Mucosa of descending colon (tissue), 3 donors: ENCODE data around the gene PCDHGA12. TPM values are rescaled to one million over a fixed set of nuclear protein-coding genes. Genes with fewer than 3 reads are reported as not detected.

Source experiments
- ATAC-seq: fragments of 200-7000 bp; cut with Tn5 transposase; one replicate; pipeline ENCODE4 v1.9.1; 2020; ENCODE audit warnings: mild to moderate bottlenecking, moderate library complexity
- DNase-seq, 3 donors: peaks; one replicate each; pipeline ENCODE4 v3.0.0-alpha.2; 2020
- H3K36me3 ChIP-seq: fragments of 200-600 bp; one replicate; pipeline ENCODE4 v1.8.0; 2021; ENCODE audit warnings: low read depth, mild to moderate bottlenecking
- H3K4me1 ChIP-seq: fragments of 200-600 bp; one replicate; pipeline ENCODE4 v1.8.0; 2021; ENCODE audit warnings: low read depth, mild to moderate bottlenecking
- H3K4me3 ChIP-seq: fragments of 200-600 bp; one replicate; pipeline ENCODE4 v1.8.0; 2021; ENCODE audit warnings: mild to moderate bottlenecking
- H3K9me3 ChIP-seq: fragments of 200-600 bp; one replicate; pipeline ENCODE4 v1.8.0; 2021; ENCODE audit warnings: mild to moderate bottlenecking
- intact Hi-C, 2 donors: fragments of 100-400 bp; cut with DNase I in 1 of 2; cut with micrococcal nuclease in 1 of 2; formaldehyde crosslinking; loops; one replicate each; pipeline versions ENCODE4 v1.11.0 to v1.11.1; 2022; cut with DNase I, micrococcal nuclease
- total RNA-seq, 3 donors: library from RNA; stranded (reverse); fragmentation: NEBNext Ultra II Directional in 2 of 3; extraction: Animal tissue kit (Norgen Biotek cat#: 25700) in 2 of 3; gene quantifications; one replicate each; pipeline versions ENCODE4 v1.2.1 to v1.2.4, GENCODE V29; 2021 to 2023
- TF ChIP-seq, protein P1 (sequence below): fragments of 200-600 bp; IDR thresholded peaks from one replicate; pipeline ENCODE4 v1.8.0; 2022; ENCODE audit warnings: antibody characterized with exemption, mild to moderate bottlenecking
- donor health status: DM: no; HTN: no; CAD: no; lungs with moderate emphysema.
- donor health status: DM: no; HTN: no; CAD: no.
- donor health status: DM: no; HTN: yes; CAD: no.

The PCDHGA12 gene
- total RNA-seq, 3 donors from 2014 or later, result 2.6 to 5.5 (median 3.0) TPM

DNA sequence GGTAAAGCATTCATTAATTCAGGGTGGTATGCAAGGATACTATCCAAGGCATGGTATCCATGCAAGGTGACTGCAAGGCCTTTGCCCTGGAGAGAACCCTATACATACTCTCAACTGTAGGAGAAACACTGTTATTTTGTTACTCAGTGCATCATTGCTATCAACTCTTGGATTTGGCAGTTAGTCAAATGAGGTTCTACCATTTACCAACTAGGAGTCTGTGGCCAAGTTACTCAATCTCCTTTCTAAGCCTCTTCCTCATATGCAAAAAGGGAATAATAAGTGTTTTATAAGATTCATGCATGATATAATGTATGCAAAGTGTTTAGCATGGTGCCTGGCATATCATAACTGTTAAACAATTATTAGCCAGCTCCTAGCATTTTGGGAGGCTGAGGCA lies 49.5 kb downstream of the PCDHGA12 start:
- Histone ChIP-seq H3K4me3 (no peak overlapping the region), H3K9me3 (no peaks in the 10 kb centered on the region), H3K4me1 (peaks cover 12% of the 10 kb centered on the region), H3K36me3 (no peaks in the 10 kb centered on the region)
- intact Hi-C loops, result no loop called here
- ATAC-seq (no peak), DNase-seq (no peak)
- TF ChIP-seq, protein P1, sequence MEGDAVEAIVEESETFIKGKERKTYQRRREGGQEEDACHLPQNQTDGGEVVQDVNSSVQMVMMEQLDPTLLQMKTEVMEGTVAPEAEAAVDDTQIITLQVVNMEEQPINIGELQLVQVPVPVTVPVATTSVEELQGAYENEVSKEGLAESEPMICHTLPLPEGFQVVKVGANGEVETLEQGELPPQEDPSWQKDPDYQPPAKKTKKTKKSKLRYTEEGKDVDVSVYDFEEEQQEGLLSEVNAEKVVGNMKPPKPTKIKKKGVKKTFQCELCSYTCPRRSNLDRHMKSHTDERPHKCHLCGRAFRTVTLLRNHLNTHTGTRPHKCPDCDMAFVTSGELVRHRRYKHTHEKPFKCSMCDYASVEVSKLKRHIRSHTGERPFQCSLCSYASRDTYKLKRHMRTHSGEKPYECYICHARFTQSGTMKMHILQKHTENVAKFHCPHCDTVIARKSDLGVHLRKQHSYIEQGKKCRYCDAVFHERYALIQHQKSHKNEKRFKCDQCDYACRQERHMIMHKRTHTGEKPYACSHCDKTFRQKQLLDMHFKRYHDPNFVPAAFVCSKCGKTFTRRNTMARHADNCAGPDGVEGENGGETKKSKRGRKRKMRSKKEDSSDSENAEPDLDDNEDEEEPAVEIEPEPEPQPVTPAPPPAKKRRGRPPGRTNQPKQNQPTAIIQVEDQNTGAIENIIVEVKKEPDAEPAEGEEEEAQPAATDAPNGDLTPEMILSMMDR, result no peak

Other genes starting within 250 kb of the PCDHGA12 start
- 1 to 10 TPM in 1 of 3 donors, under 1 TPM in 2; 0.49 to 3.4 (median 0.89) TPM for gene PCDHB16, start 248.1 kb upstream of the PCDHGA12 start, total RNA-seq
- 1 to 10 TPM in 1 of 3 donors, under 1 TPM in 2; 0.26 to 2.4 (median 0.70) TPM for gene PCDHB9, start 243.3 kb upstream of the PCDHGA12 start, total RNA-seq
- gene PCDHB10, start 238.2 kb upstream of the PCDHGA12 start, total RNA-seq, result 1 to 10 TPM in 1 of 3 donors, under 1 TPM in 2; 0.35 to 4.9 (median 0.60) TPM
- 1 to 10 TPM in 2 of 3 donors, under 1 TPM in 1; 0.55 to 5.8 (median 1.3) TPM for gene PCDHB11, start 230.9 kb upstream of the PCDHGA12 start, total RNA-seq
- 1 to 10 TPM in 1 of 3 donors, under 1 TPM in 2; 0.52 to 3.9 (median 0.67) TPM for gene PCDHB12, start 221.8 kb upstream of the PCDHGA12 start, total RNA-seq
- 1 to 10 TPM; 1.2 to 4.3 (median 1.9) TPM for gene PCDHB13, start 216.6 kb upstream of the PCDHGA12 start, total RNA-seq
- 1 to 10 TPM in 2 of 3 donors, under 1 TPM in 1; 0.98 to 6.1 (median 2.0) TPM for gene PCDHB14, start 207.2 kb upstream of the PCDHGA12 start, total RNA-seq
- gene PCDHB15, start 185.1 kb upstream of the PCDHGA12 start, total RNA-seq, result 1 to 10 TPM in 2 of 3 donors, under 1 TPM in 1; 0.69 to 4.3 (median 1.2) TPM
- 1 to 10 TPM; 1.2 to 1.7 (median 1.5) TPM for gene SLC25A2, start 126.5 kb upstream of the PCDHGA12 start, total RNA-seq
- gene TAF7, start 109.7 kb upstream of the PCDHGA12 start, total RNA-seq, result 10 to 100 TPM; 52.6 to 70.4 (median 56.9) TPM
- gene PCDHGA1, start 100.0 kb upstream of the PCDHGA12 start, total RNA-seq, result 1 to 10 TPM in 1 of 3 donors, under 1 TPM in 2; 0.35 to 1.6 (median 0.43) TPM
- gene PCDHGA2, start 91.7 kb upstream of the PCDHGA12 start, total RNA-seq, result 1 to 10 TPM in 1 of 3 donors, under 1 TPM in 2; 0.41 to 3.8 (median 0.51) TPM
- 1 to 10 TPM in 1 of 3 donors, under 1 TPM in 2; 0.24 to 2.2 (median 0.43) TPM for gene PCDHGA3, start 86.7 kb upstream of the PCDHGA12 start, total RNA-seq
- gene PCDHGB1, start 80.4 kb upstream of the PCDHGA12 start, total RNA-seq, result 1 to 10 TPM; 1.0 to 4.1 (median 1.2) TPM
- gene PCDHGA4, start 75.5 kb upstream of the PCDHGA12 start, total RNA-seq, result 1 to 10 TPM in 2 of 3 donors, under 1 TPM in 1; 0.90 to 4.6 (median 1.2) TPM
- 1 to 10 TPM; 1.5 to 5.7 (median 2.8) TPM for gene PCDHGB2, start 70.5 kb upstream of the PCDHGA12 start, total RNA-seq
- 1 to 10 TPM; 1.2 to 4.2 (median 1.2) TPM for gene PCDHGA5, start 66.3 kb upstream of the PCDHGA12 start, total RNA-seq
- 1 to 10 TPM; 2.0 to 6.3 (median 2.0) TPM for gene PCDHGB3, start 60.3 kb upstream of the PCDHGA12 start, total RNA-seq
- gene PCDHGA6, start 56.6 kb upstream of the PCDHGA12 start, total RNA-seq, result 1 to 10 TPM; 1.6 to 6.7 (median 1.9) TPM
- 1 to 10 TPM; 1.0 to 5.6 (median 1.7) TPM for gene PCDHGA7, start 47.8 kb upstream of the PCDHGA12 start, total RNA-seq
- 1 to 10 TPM in 2 of 3 donors, under 1 TPM in 1; 0.65 to 5.3 (median 1.2) TPM for gene PCDHGB4, start 42.8 kb upstream of the PCDHGA12 start, total RNA-seq
- 1 to 10 TPM in 1 of 3 donors, under 1 TPM in 2; 0.78 to 3.8 (median 0.87) TPM for gene PCDHGA8, start 37.9 kb upstream of the PCDHGA12 start, total RNA-seq
- gene PCDHGB5, start 32.6 kb upstream of the PCDHGA12 start, total RNA-seq, result 1 to 10 TPM; 3.1 to 9.8 (median 5.6) TPM
- 1 to 10 TPM; 2.6 to 6.7 (median 3.2) TPM for gene PCDHGA9, start 27.7 kb upstream of the PCDHGA12 start, total RNA-seq
- 1 to 10 TPM; 2.3 to 8.5 (median 2.8) TPM for gene PCDHGB6, start 22.5 kb upstream of the PCDHGA12 start, total RNA-seq
- 1 to 10 TPM; 3.5 to 6.1 (median 4.7) TPM for gene PCDHGA10, start 17.5 kb upstream of the PCDHGA12 start, total RNA-seq
- gene PCDHGB7, start 12.8 kb upstream of the PCDHGA12 start, total RNA-seq, result 10 to 100 TPM in 1 of 3 donors, 1 to 10 TPM in 2; 4.2 to 17.9 (median 4.5) TPM
- 1 to 10 TPM; 1.8 to 5.6 (median 2.6) TPM for gene PCDHGA11, start 9.5 kb upstream of the PCDHGA12 start, total RNA-seq
- gene PCDHGC3, start 45.5 kb downstream of the PCDHGA12 start, total RNA-seq, result 10 to 100 TPM; 12.1 to 50.5 (median 24.5) TPM
- gene PCDHGC4, start 54.5 kb downstream of the PCDHGA12 start, total RNA-seq, result 1 to 10 TPM in 2 of 3 donors, under 1 TPM in 1; 0.75 to 2.6 (median 1.6) TPM
- gene PCDHGC5, start 58.6 kb downstream of the PCDHGA12 start, total RNA-seq, result 1 to 10 TPM in 1 of 3 donors, under 1 TPM in 2; 0.61 to 2.6 (median 0.89) TPM
- 10 to 100 TPM; 53.3 to 87.7 (median 82.7) TPM for gene DIAPH1, start 188.5 kb downstream of the PCDHGA12 start, total RNA-seq
- gene HDAC3, start 206.3 kb downstream of the PCDHGA12 start, total RNA-seq, result 10 to 100 TPM; 45.1 to 47.0 (median 45.8) TPM
- 1 to 10 TPM; 2.3 to 3.9 (median 3.3) TPM for gene RELL2, start 206.5 kb downstream of the PCDHGA12 start, total RNA-seq
- 10 to 100 TPM; 16.3 to 23.3 (median 17.6) TPM for gene FCHSD1, start 220.9 kb downstream of the PCDHGA12 start, total RNA-seq